Thyroid gland (tissue), 4 donors: ENCODE results near the gene DOLPP1. TPM values are rescaled to one million over a fixed set of nuclear protein-coding genes. Genes with fewer than 3 reads are reported as not detected.
A peak's percentile ranks its signal among the peaks of the same experiment; 100 is the strongest.

Experiments
- DNase-seq, 2 donors: peaks; one replicate each; pipeline ENCODE4 v3.0.0-alpha.2; 2019
- H3K27ac ChIP-seq, 3 donors: fragments of 200-600 bp; sonication (generic); 1 replicate in 2 of 3; 2 replicates in 1 of 3; pipeline ENCODE4 v1.5.1; 2016 to 2019; ENCODE audit warnings: mild to moderate bottlenecking in 1 of 3, moderate library complexity in 1 of 3
- H3K27me3 ChIP-seq: fragments of 200-600 bp; sonication (generic); one replicate; pipeline ENCODE4 v1.5.1; 2019
- H3K36me3 ChIP-seq, 2 donors: fragments of 200-600 bp; sonication (generic); one replicate each; pipeline ENCODE4 v1.5.1; 2016 to 2019
- H3K4me1 ChIP-seq, 2 donors: fragments of 200-600 bp; sonication (generic); one replicate each; pipeline ENCODE4 v1.5.1; 2017 to 2019
- H3K4me3 ChIP-seq, 3 donors: fragments of 200-600 bp; sonication (generic); replicated peaks in 1 of 3; 1 replicate in 2 of 3; 2 replicates in 1 of 3; pipeline ENCODE4 v1.5.1; 2016; ENCODE audit warnings: mild to moderate bottlenecking in 1 of 3
- H3K9me3 ChIP-seq: fragments of 200-600 bp; sonication (generic); one replicate; pipeline ENCODE4 v1.5.1; 2017
- CTCF ChIP-seq, 6 experiments: fragments of 200-600 bp in 3 of 6; fragments of 450-650 bp in 3 of 6; sonication (generic) in 3 of 6; IDR thresholded peaks; one replicate each; pipeline ENCODE4 v1.5.1; 2016 to 2019; ENCODE audit warnings: antibody characterized with exemption in 6 of 6, mild to moderate bottlenecking in 2 of 6, inconsistent platforms in 1 of 6, moderate library complexity in 1 of 6
- POLR2A ChIP-seq, 2 donors: fragments of 450-650 bp; IDR thresholded peaks; one replicate each; pipeline ENCODE4 v1.6.1; 2017; ENCODE audit warnings: antibody characterized with exemption in 2 of 2, mild to moderate bottlenecking in 2 of 2, moderate library complexity in 1 of 2
- WGBS, 2 donors: methylation state at CpG; one replicate each; pipeline ENCODE4 v1.1.5; 2017; 5-methylcytosine and 5-hydroxymethylcytosine counted together
- intact Hi-C: fragments of 100-400 bp; cut with DNase I; formaldehyde crosslinking; loops from one replicate; pipeline ENCODE4 v1.15.1; 2023
- total RNA-seq, 4 donors: library from RNA; depleted of rRNA; stranded (reverse); fragments of >200 nt; gene quantifications; one replicate each; pipeline ENCODE4 v1.2.3, GENCODE V29; 2016

Gene DOLPP1
- total RNA-seq, 4 donors from 2014 or later = 6.0 to 10.9 (median 8.3) TPM

- no peaks in the 10 kb centered on the region for H3K27me3 ChIP-seq
- peaks cover 18 to 22% of the 10 kb centered on the region in 2 donors for H3K4me1 ChIP-seq
- peaks cover 12 to 14% of the 10 kb centered on the region in 2 donors for H3K36me3 ChIP-seq
- intact Hi-C loops = no loop called here
- no peak for DNase-seq
- WGBS, 2 donors = 93% methylated on average over 9 to 11 of the region's 12 CpGs
- no peaks in the 10 kb centered on the region for H3K9me3 ChIP-seq
- TF ChIP-seq CTCF (IDR thresholded peaks at IDR 0.05) (no peak), POLR2A (IDR thresholded peaks at IDR 0.05) (no peak)
- H3K27ac ChIP-seq = no peak overlapping the region
- no peak overlapping the region for H3K4me3 ChIP-seq
These were observed 40.7 kb upstream of the DOLPP1 start for GRCh38 chr9:129040113-129040643.

GRCh38 chr9:129042016-129042415 is 38.9 kb upstream of the DOLPP1 start:
- H3K4me3 ChIP-seq = no peak overlapping the region
- 91 to 94% methylated on average over 9 to 16 of the region's 16 CpGs for WGBS, 2 donors
- H3K27me3 ChIP-seq = no peaks in the 10 kb centered on the region
- H3K27ac ChIP-seq = no peak overlapping the region
- no peak for TF ChIP-seq POLR2A (IDR thresholded peaks at IDR 0.05)
- no peak for TF ChIP-seq CTCF (IDR thresholded peaks at IDR 0.05)
- intact Hi-C loops = no loop called here
- peaks cover 14% of the 10 kb centered on the region in 2 donors for H3K36me3 ChIP-seq
- no peak for DNase-seq
- H3K9me3 ChIP-seq = no peaks in the 10 kb centered on the region
- H3K4me1 ChIP-seq = peaks cover 14 to 22% of the 10 kb centered on the region in 2 donors

- no peaks in the 10 kb centered on the region for H3K27me3 ChIP-seq
- H3K4me3 ChIP-seq = no peak overlapping the region
- intact Hi-C loops = no loop called here
- H3K9me3 ChIP-seq = no peaks in the 10 kb centered on the region
- TF ChIP-seq CTCF (IDR thresholded peaks at IDR 0.05) = no peak
- WGBS, 2 donors = 24 to 36% methylated on average over 8 of the region's 8 CpGs
- DNase-seq = peak; percentile 99 to 100
- peaks cover 4 to 12% of the 10 kb centered on the region in 2 donors for H3K4me1 ChIP-seq
- peak overlapping the region; percentile 48 to 73 (median 69) for H3K27ac ChIP-seq
- peaks cover 23 to 31% of the 10 kb centered on the region in 2 donors for H3K36me3 ChIP-seq
These were observed 28.3 kb upstream of the DOLPP1 start for GRCh38 chr9:129052592-129052991.

- 92 to 95% methylated on average over 6 of the region's 6 CpGs for WGBS, 2 donors
- DNase-seq = no peak
- Histone ChIP-seq H3K27me3 (no peaks in the 10 kb centered on the region), H3K27ac (peak overlapping the region; percentile 48 to 73 (median 69)), H3K4me1 (peaks cover 4 to 12% of the 10 kb centered on the region in 2 donors), H3K9me3 (no peaks in the 10 kb centered on the region), H3K4me3 (no peak overlapping the region), H3K36me3 (peaks cover 19 to 27% of the 10 kb centered on the region in 2 donors)
- intact Hi-C loops = no loop called here
- TF ChIP-seq CTCF (IDR thresholded peaks at IDR 0.05) = no peak
- no peak for TF ChIP-seq POLR2A (IDR thresholded peaks at IDR 0.05)
These were observed 27.9 kb upstream of the DOLPP1 start for GRCh38 chr9:129053020-129053419.

GRCh38 chr9:129054163-129054851 is 26.6 kb upstream of the DOLPP1 start:
- intact Hi-C loops = no loop called here
- H3K36me3 ChIP-seq = peaks cover 11 to 18% of the 10 kb centered on the region in 2 donors
- 90 to 96% methylated on average over 5 of the region's 5 CpGs for WGBS, 2 donors

More at GRCh38 chr9:129054163-129054851, 26.6 kb upstream of the DOLPP1 start:
- DNase-seq = no peak
- no peak overlapping the region for H3K4me3 ChIP-seq
- no peak overlapping the region for H3K27ac ChIP-seq
- peaks cover 4 to 12% of the 10 kb centered on the region in 2 donors for H3K4me1 ChIP-seq
- TF ChIP-seq CTCF (IDR thresholded peaks at IDR 0.05) = no peak
- H3K27me3 ChIP-seq = no peaks in the 10 kb centered on the region
- H3K9me3 ChIP-seq = no peaks in the 10 kb centered on the region
